DMS153 treated with DMSO at 0.1 percent for 48 hours (cell line): Measurements from ENCODE around the gene ITGA2.

ENCODE experiments used
- DNase-seq: peaks from one replicate; lab custom pipeline; 2025; ENCODE audit not compliant: unreplicated experiment; lab: John Stamatoyannopoulos, UW

The ITGA2 gene

GRCh38 chr5:53053364-53053763 is 64.2 kb downstream of the ITGA2 start:
- DNase-seq, result no peak

GRCh38 chr5:53055365-53055764 is 66.2 kb downstream of the ITGA2 start:
- DNase-seq, result no peak

- DNase-seq, result no peak
These were observed 70.1 kb downstream of the ITGA2 start for GRCh38 chr5:53059281-53059680.

- no peak for DNase-seq
These were observed 74.0 kb downstream of the ITGA2 start for GRCh38 chr5:53063176-53063575.

- no peak for DNase-seq
These were observed 74.6 kb downstream of the ITGA2 start for GRCh38 chr5:53063791-53064190.

- no peak for DNase-seq
These were observed 76.9 kb downstream of the ITGA2 start for GRCh38 chr5:53066088-53066487.

- no peak for DNase-seq
These were observed 78.5 kb downstream of the ITGA2 start for GRCh38 chr5:53067641-53068040.

GRCh38 chr5:53068291-53068836 is 79.2 kb downstream of the ITGA2 start:
- DNase-seq, result no peak

GRCh38 chr5:53069626-53070025 is 80.5 kb downstream of the ITGA2 start:
- DNase-seq, result no peak

GRCh38 chr5:53071298-53071697 is 82.1 kb downstream of the ITGA2 start:
- no peak for DNase-seq

- DNase-seq, result no peak
These were observed 82.6 kb downstream of the ITGA2 start for GRCh38 chr5:53071738-53072137.

- DNase-seq, result no peak
These were observed 84.2 kb downstream of the ITGA2 start for GRCh38 chr5:53073348-53073747.

GRCh38 chr5:53076014-53076583 is 86.9 kb downstream of the ITGA2 start:
- DNase-seq, result no peak

GRCh38 chr5:53080271-53080670 is 91.1 kb downstream of the ITGA2 start:
- no peak for DNase-seq

GRCh38 chr5:53083927-53084326 is 94.8 kb downstream of the ITGA2 start:
- no peak for DNase-seq

GRCh38 chr5:53084546-53085255 is 95.5 kb downstream of the ITGA2 start:
- DNase-seq, result no peak

- no peak for DNase-seq
These were observed 98.0 kb downstream of the ITGA2 start for GRCh38 chr5:53087171-53087570.

- no peak for DNase-seq
These were observed 98.5 kb downstream of the ITGA2 start for GRCh38 chr5:53087621-53088121.

- no peak for DNase-seq
These were observed 100.4 kb downstream of the ITGA2 start for GRCh38 chr5:53089481-53089991.

GRCh38 chr5:53090229-53090628 is 101.1 kb downstream of the ITGA2 start:
- no peak for DNase-seq

GRCh38 chr5:53091289-53091688 is 102.1 kb downstream of the ITGA2 start:
- DNase-seq, result no peak

GRCh38 chr5:53092242-53092641 is 103.1 kb downstream of the ITGA2 start:
- no peak for DNase-seq
